MV-4-11 (cell line): ENCODE results near the gene ACSL5.
"Not testable (repeated sequence)": the region's sequence is repeated elsewhere in the genome, so short reads cannot be mapped to it uniquely, and the experiment has no call there.

Source experiments
- DNase-seq: peaks from one replicate; lab custom pipeline; 2025; lab: John Stamatoyannopoulos, UW

Gene ACSL5

DNA sequence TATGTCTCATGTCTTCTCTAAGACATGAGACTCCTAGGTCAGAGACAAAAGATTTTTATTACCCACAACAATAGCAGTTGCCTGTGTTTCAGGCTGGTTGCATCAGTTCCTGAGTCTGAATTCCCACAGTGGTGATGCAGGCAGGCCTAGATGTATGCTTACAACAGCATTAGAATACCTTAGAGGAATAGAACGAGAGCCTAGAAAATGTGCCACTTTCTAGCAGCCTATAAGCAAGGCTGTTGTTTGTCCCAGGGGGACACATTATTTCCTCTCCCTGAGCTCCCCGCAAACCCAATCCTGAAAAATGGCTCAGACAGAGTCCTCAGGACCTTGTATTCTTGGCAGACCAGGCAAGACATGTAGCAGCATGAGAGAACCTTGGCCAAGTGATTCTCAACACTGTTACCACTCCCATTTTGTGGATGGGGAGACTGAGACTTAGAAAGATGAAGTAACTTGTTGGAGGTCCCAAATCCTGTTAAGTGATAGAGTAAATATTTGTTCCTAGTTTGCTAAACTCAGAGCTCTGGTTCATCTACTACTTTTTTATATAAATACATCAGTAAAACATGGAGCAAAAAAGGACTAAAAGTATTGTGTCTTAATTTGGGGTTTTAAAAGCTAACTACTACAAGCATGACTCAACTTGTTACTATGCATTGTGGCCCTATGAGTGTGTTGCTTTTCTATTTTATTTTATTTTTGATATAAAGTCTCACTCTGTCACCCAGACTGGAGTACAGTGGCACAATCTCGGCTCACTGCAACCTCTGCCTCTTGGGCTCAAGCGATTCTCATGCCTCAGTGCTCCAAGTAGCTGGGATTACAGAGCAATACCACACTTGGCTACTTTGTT lies 87.3 kb downstream of the ACSL5 start:
- peak; percentile 30 for DNase-seq

DNA sequence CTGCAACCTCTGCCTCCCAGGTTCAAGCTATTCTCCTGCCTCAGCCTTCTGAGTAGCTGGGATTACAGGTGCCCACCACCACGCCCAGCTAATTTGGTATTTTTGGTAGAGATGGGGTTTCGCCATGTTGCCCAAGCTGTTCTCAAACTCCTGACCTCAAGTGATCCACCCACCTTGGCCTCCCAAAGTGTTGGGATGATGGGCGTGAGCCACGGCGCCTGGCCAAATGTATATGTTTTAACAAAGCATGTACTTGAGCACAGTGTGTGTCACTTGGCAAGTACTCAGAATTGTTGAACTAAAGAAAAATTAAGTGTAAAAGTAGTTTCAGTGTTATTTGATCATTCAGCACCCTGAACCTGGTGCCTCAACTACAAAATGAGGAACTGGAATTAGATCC lies 90.2 kb downstream of the ACSL5 start:
- DNase-seq: not testable (repeated sequence)

DNA sequence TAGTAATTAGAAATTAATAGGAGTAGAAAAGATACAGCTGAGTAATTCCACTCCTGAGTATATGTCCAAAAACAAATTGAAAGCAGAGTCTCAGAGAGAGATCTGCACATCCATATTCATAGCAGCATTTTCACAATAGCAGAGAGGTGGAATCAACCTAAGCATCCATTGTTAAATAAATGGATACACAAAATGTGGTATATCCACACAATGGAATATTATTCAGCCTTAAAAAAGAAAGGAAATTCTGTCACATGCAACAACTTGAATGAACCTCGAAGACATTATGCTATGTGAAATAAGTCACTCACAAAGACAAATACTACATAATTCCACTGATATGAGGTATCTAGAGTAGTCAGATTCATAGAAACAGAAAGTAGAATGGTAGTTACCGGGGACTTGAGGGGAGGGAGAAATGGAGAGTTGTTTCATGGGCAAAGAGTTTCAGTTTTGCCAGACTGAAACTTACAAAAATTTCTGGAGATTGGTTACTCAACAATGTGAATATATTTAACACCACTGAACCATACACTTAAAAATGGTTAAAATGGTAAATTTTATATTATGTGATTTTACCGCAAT lies 91.5 kb downstream of the ACSL5 start:
- no peak for DNase-seq

DNA sequence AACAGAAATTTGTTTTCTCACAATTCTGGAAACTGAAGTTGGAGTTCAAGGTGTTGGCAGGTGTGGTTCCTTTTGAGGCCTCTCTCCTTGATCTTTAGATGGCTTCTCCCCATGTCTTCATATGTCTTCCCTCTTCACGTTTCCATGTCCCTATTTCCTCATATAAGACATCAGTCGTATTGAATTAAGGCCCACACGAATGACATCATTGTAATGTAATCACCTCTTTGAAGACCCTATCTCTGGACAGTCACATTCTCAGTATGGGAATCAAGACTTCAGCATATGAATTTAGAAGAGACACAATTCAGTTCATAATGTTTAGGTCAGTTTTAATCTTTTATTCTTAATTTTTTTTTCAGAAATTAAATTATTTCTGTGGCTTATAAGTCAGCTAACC lies 92.9 kb downstream of the ACSL5 start:
- DNase-seq: no peak

DNA sequence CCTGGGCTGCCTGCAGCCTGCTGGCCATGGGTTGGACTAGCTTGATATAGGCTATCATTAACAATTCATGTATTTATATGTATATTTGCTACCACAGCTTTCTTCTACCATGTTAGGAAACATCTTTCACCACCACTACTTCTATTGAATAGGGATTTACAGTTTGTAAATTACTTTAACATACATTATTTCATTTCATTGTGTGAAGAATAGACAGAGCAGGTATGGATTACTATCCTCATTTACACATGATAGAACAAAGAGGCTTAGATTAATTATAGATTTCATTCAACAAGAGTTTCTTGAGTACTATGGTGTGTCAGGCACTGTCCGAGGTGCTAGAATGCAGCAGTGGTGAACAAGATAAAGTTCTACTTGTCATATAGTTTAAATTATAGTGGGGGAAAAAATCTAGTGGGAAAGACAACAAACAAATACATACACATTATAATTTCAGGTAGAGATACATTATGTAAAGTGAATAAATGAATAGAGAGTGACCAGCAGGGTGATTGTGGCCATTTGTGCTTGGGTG lies 93.7 kb downstream of the ACSL5 start:
- DNase-seq: no peak

DNA sequence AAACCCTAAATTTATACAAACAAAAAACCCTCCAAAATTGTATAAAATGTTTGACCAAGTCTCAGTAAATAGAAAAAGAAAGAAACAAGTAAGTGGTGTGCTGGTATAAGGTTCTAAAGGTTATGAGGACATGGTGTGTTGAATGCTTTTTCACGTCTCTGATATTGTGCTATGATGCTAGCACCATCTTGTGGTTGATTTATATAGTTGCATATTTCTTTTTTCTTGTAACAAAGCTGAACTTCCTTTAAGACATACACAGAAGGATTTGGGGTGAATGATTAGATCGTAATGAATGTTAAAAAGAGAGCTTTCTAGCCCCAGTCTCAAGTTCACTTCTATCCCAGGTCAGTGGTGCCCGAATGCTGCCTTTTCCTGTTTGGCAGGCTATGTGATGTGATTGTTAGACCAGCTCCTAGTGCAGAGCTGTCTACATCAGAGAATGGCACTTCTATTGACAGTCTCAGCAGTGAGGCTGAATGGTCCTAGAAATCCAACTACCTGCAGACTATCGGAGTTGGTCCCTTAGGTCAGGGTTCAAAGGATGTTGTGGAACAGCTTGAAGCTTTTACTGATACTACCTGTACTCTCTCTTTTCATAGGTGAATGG lies 98.1 kb downstream of the ACSL5 start:
- DNase-seq: peak; percentile 56

DNA sequence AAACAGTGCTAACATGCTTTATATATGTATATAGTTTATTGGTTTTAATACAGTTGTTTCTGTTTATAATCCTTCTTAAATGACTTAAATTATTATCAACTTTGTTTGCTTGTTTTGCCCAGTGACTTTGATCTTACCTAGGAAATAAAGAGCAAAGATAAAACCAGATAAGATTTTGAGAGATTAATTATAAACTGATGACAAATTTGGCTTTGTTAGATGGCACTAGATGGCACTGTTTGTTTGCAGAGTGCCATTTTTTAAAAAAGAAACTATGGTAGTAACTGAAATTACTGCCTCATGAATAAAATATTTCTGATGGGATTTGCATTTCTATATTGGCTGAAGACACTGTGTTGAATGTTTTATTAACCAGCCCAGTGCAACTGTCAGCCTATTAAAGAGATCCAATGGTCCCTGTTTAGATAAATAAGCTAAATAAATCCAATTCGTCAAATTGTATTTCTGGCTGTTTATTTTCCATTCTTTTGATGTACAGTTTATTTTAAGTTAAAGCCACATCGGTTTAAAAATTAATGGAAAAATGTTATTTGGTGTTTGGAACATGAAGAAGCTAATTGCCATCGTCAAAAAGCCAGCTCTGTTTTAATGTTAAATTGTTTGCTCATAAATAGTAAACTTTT lies 101.8 kb downstream of the ACSL5 start:
- no peak for DNase-seq
